Uterus (tissue), 4 donors: Measurements from ENCODE around the gene MYO16. TPM values are rescaled to one million over a fixed set of nuclear protein-coding genes. Genes with fewer than 3 reads are reported as not detected.

ENCODE experiments used
- DNase-seq, 2 donors: peaks; one replicate each; pipeline ENCODE4 v3.0.0-alpha.2; 2019 to 2020
- H3K27ac ChIP-seq, 2 donors: fragments of 200-600 bp; sonication (generic); 1 replicate in 1 of 2; 2 replicates in 1 of 2; pipeline ENCODE4 v1.5.1; 2016 to 2018
- H3K27me3 ChIP-seq, 2 donors: fragments of 200-600 bp; sonication (generic); one replicate each; pipeline ENCODE4 v1.5.1; 2018 to 2019; ENCODE audit warnings: control low read depth in 1 of 2
- H3K36me3 ChIP-seq, 2 donors: fragments of 200-600 bp; sonication (generic); one replicate each; pipeline ENCODE4 v1.5.1; 2019; ENCODE audit warnings: control low read depth in 1 of 2
- H3K4me1 ChIP-seq, 2 donors: fragments of 200-600 bp; sonication (generic); one replicate each; pipeline ENCODE4 v1.5.1; 2018 to 2019; ENCODE audit warnings: control low read depth in 1 of 2
- H3K4me3 ChIP-seq, 2 donors: fragments of 200-600 bp; sonication (generic); 1 replicate in 1 of 2; 2 replicates in 1 of 2; pipeline ENCODE4 v1.5.1; 2018 to 2019; ENCODE audit warnings: mild to moderate bottlenecking in 1 of 2
- H3K9me3 ChIP-seq, 2 donors: fragments of 200-600 bp; sonication (generic); one replicate each; pipeline ENCODE4 v1.5.1; 2019; ENCODE audit warnings: control low read depth in 1 of 2
- CTCF ChIP-seq, 4 experiments: fragments of 200-600 bp in 2 of 4; fragments of 450-650 bp in 2 of 4; sonication (generic) in 2 of 4; IDR thresholded peaks; one replicate each; pipeline ENCODE4 v1.5.1; 2016 to 2019; ENCODE audit warnings: antibody characterized with exemption in 4 of 4, mild to moderate bottlenecking in 2 of 4, moderate library complexity in 1 of 4
- POLR2A ChIP-seq, 2 donors: fragments of 450-650 bp; IDR thresholded peaks; one replicate each; pipeline ENCODE4 v1.6.1; 2016; ENCODE audit warnings: antibody characterized with exemption in 2 of 2, mild to moderate bottlenecking in 1 of 2, moderate library complexity in 1 of 2
- intact Hi-C: fragments of 100-400 bp; cut with DNase I; formaldehyde crosslinking; loops from one replicate; pipeline ENCODE4 v1.15.1; 2023; ENCODE audit warnings: low total_unique reads
- total RNA-seq, 4 donors: library from RNA; depleted of rRNA in 3 of 4; stranded (reverse); fragments of >200 nt in 3 of 4; gene quantifications; one replicate each; pipeline versions ENCODE4 v1.1.0 to v1.2.4, GENCODE V29; 2014 to 2023
- donor health status: DM: yes; HTN: yes; CAD: no.

Gene MYO16
- total RNA-seq, 4 donors from 2014 or later, result 0.35 to 0.88 TPM; not detected in 2

DNA sequence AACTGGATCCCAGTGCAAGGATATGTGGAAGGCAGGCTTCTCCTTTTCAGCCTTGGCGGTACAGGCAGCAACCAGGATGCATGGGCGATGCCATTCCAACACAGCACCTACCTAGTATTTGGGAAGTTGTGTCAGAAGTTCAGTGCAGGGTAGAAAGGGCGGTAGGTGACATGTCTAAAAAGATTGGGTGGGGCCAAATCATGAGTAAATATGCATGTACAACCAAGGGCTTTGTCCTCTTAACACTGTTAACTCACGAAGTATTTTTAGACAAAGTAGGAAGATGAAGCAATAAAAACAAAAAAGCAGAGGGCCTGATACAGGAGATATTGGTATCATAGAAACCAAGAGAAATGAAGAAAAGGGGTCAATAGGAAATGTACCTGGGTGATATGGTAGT is 392.1 kb downstream of the MYO16 start:
- intact Hi-C loops, result no loop called here
- TF ChIP-seq POLR2A (IDR thresholded peaks at IDR 0.05) (no peak), CTCF (IDR thresholded peaks at IDR 0.05) (no peak)
- Histone ChIP-seq H3K9me3 (no peaks in the 10 kb centered on the region), H3K4me1 (no peaks in the 10 kb centered on the region), H3K27me3 (no peaks in the 10 kb centered on the region), H3K27ac (no peak overlapping the region), H3K36me3 (no peaks in the 10 kb centered on the region), H3K4me3 (no peak overlapping the region)
- DNase-seq, result no peak

DNA sequence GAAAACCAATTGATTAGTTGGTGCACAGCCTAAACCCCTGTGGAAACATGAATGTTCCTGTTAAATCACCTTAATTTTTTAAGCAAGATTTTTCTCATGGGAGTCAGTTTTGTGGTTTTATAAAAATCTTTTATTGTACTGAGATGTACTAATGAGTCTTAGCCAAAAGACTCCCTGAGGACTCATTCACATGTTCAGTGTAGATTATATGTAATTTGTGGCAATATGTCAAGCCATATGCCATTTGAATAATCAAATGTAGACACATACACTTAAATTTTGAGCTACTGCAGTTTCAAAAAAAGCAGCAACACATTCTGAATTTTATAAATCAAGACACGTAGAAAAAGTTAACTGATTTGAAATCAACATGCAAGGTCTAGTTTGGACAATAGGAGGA is 395.2 kb downstream of the MYO16 start:
- intact Hi-C loops, result no loop called here
- Histone ChIP-seq H3K4me1 (no peaks in the 10 kb centered on the region), H3K9me3 (no peaks in the 10 kb centered on the region), H3K27me3 (no peaks in the 10 kb centered on the region), H3K36me3 (no peaks in the 10 kb centered on the region), H3K27ac (no peak overlapping the region), H3K4me3 (no peak overlapping the region)
- DNase-seq, result no peak
- no peak for TF ChIP-seq CTCF (IDR thresholded peaks at IDR 0.05)
- no peak for TF ChIP-seq POLR2A (IDR thresholded peaks at IDR 0.05)

GRCh38 chr13:109026266-109026665 is 396.9 kb downstream of the MYO16 start:
- TF ChIP-seq CTCF (IDR thresholded peaks at IDR 0.05) (no peak), POLR2A (IDR thresholded peaks at IDR 0.05) (no peak)

GRCh38 chr13:109028624-109029023 is 399.2 kb downstream of the MYO16 start:
- H3K9me3 ChIP-seq, result no peaks in the 10 kb centered on the region
- no peaks in the 10 kb centered on the region for H3K4me1 ChIP-seq
- H3K27me3 ChIP-seq, result no peaks in the 10 kb centered on the region
- H3K36me3 ChIP-seq, result no peaks in the 10 kb centered on the region
- no peak overlapping the region for H3K27ac ChIP-seq
- H3K4me3 ChIP-seq, result no peak overlapping the region
- no peak for DNase-seq
- TF ChIP-seq POLR2A (IDR thresholded peaks at IDR 0.05), result no peak
- no peak for TF ChIP-seq CTCF (IDR thresholded peaks at IDR 0.05)
- intact Hi-C loops, result no loop called here

More at GRCh38 chr13:109026266-109026665, 396.9 kb downstream of the MYO16 start:
- DNase-seq, result no peak
- Histone ChIP-seq H3K27me3 (no peaks in the 10 kb centered on the region), H3K9me3 (no peaks in the 10 kb centered on the region), H3K36me3 (no peaks in the 10 kb centered on the region), H3K4me3 (no peak overlapping the region), H3K27ac (no peak overlapping the region), H3K4me1 (no peaks in the 10 kb centered on the region)
- intact Hi-C loops, result no loop called here

- H3K4me3 ChIP-seq, result no peak overlapping the region
- H3K9me3 ChIP-seq, result no peaks in the 10 kb centered on the region
- no peaks in the 10 kb centered on the region for H3K27me3 ChIP-seq
- no peaks in the 10 kb centered on the region for H3K4me1 ChIP-seq
- TF ChIP-seq CTCF (IDR thresholded peaks at IDR 0.05), result no peak
- no peak for TF ChIP-seq POLR2A (IDR thresholded peaks at IDR 0.05)
- no peak overlapping the region for H3K27ac ChIP-seq
- intact Hi-C loops, result no loop called here
- no peaks in the 10 kb centered on the region for H3K36me3 ChIP-seq
- DNase-seq, result no peak
These were observed 403.7 kb downstream of the MYO16 start for GRCh38 chr13:109033090-109033489.
